H7 (cell line): ENCODE data around the gene TESMIN. TPM values are rescaled to one million over a fixed set of nuclear protein-coding genes. Genes with fewer than 3 reads are reported as not detected.

Experiments
- DNase-seq: peaks from one replicate; pipeline ENCODE4 v3.0.0; 2012
- H3K27me3 ChIP-seq: 2 replicates; pipeline ENCODE4 v1.6.0; 2011; ENCODE audit warnings: mild to moderate bottlenecking, low read length; ENCODE audit not compliant: control insufficient read depth, insufficient read depth
- H3K36me3 ChIP-seq: replicated peaks from 2 replicates; pipeline ENCODE4 v1.5.1; 2011; ENCODE audit warnings: low read length; ENCODE audit not compliant: control insufficient read depth, insufficient read depth
- H3K4me3 ChIP-seq: 2 replicates; pipeline ENCODE4 v1.5.1; 2011; ENCODE audit warnings: low read depth, mild to moderate bottlenecking, control low read depth, low read length, moderate library complexity; ENCODE audit not compliant: insufficient read depth
- total RNA-seq: library from RNA; depleted of rRNA; stranded (reverse); fragments of >200 nt; shearing (Covaris generic); gene quantifications from 2 replicates; pipeline ENCODE4 v1.2.3, GENCODE V29; 2014

TESMIN gene
- total RNA-seq, 1 experiment from 2014 or later = 63.7 TPM

- DNase-seq = no peak
- Histone ChIP-seq H3K27me3 (no peaks in the 10 kb centered on the region), H3K4me3 (no peak overlapping the region), H3K36me3 (peaks cover 15% of the 10 kb centered on the region)
Observed at GRCh38 chr11:68772936-68773335, 21.6 kb upstream of the TESMIN start.

- Histone ChIP-seq H3K36me3 (peaks cover 15% of the 10 kb centered on the region), H3K4me3 (no peak overlapping the region), H3K27me3 (no peaks in the 10 kb centered on the region)
- DNase-seq = no peak
Observed at GRCh38 chr11:68770781-68771180, 19.5 kb upstream of the TESMIN start.

- no peak overlapping the region for H3K4me3 ChIP-seq
- no peak for DNase-seq
Observed at GRCh38 chr11:68767672-68768071, 16.4 kb upstream of the TESMIN start.

GRCh38 chr11:68766786-68767185 is 15.5 kb upstream of the TESMIN start:
- no peak for DNase-seq
- H3K27me3 ChIP-seq = no peaks in the 10 kb centered on the region

More at GRCh38 chr11:68767672-68768071, 16.4 kb upstream of the TESMIN start:
- H3K27me3 ChIP-seq = no peaks in the 10 kb centered on the region
- peaks cover 3% of the 10 kb centered on the region for H3K36me3 ChIP-seq

GRCh38 chr11:68764746-68765145 is 13.4 kb upstream of the TESMIN start:
- H3K27me3 ChIP-seq = no peaks in the 10 kb centered on the region
- H3K36me3 ChIP-seq = peaks cover 1% of the 10 kb centered on the region
- no peak for DNase-seq
- no peak overlapping the region for H3K4me3 ChIP-seq

More at GRCh38 chr11:68766786-68767185, 15.5 kb upstream of the TESMIN start:
- Histone ChIP-seq H3K4me3 (no peak overlapping the region), H3K36me3 (peaks cover 4% of the 10 kb centered on the region)

- Histone ChIP-seq H3K27me3 (no peaks in the 10 kb centered on the region), H3K36me3 (peaks cover 1% of the 10 kb centered on the region), H3K4me3 (no peak overlapping the region)
- DNase-seq = peak; percentile 67
Observed at GRCh38 chr11:68763926-68764657, 12.8 kb upstream of the TESMIN start.

GRCh38 chr11:68763181-68763721 is 11.9 kb upstream of the TESMIN start:
- peaks cover 1% of the 10 kb centered on the region for H3K36me3 ChIP-seq
- H3K27me3 ChIP-seq = no peaks in the 10 kb centered on the region
- H3K4me3 ChIP-seq = no peak overlapping the region
- peak; percentile 65 for DNase-seq

- no peak overlapping the region for H3K4me3 ChIP-seq
Observed at GRCh38 chr11:68762481-68762880, 11.2 kb upstream of the TESMIN start.

GRCh38 chr11:68761801-68762200 is 10.5 kb upstream of the TESMIN start:
- no peak for DNase-seq
- Histone ChIP-seq H3K4me3 (no peak overlapping the region), H3K36me3 (peaks cover 1% of the 10 kb centered on the region), H3K27me3 (no peaks in the 10 kb centered on the region)

More at GRCh38 chr11:68762481-68762880, 11.2 kb upstream of the TESMIN start:
- no peaks in the 10 kb centered on the region for H3K27me3 ChIP-seq
- peaks cover 1% of the 10 kb centered on the region for H3K36me3 ChIP-seq
- no peak for DNase-seq

GRCh38 chr11:68759991-68760390 is 8.7 kb upstream of the TESMIN start:
- H3K36me3 ChIP-seq = peaks cover 1% of the 10 kb centered on the region
- H3K4me3 ChIP-seq = no peak overlapping the region
- no peaks in the 10 kb centered on the region for H3K27me3 ChIP-seq
- DNase-seq = no peak

GRCh38 chr11:68757711-68758110 is 6.4 kb upstream of the TESMIN start:
- Histone ChIP-seq H3K36me3 (peaks cover 3% of the 10 kb centered on the region), H3K27me3 (no peaks in the 10 kb centered on the region), H3K4me3 (no peak overlapping the region)
- DNase-seq = no peak

- DNase-seq = no peak
- Histone ChIP-seq H3K4me3 (no peak overlapping the region), H3K27me3 (no peaks in the 10 kb centered on the region), H3K36me3 (peaks cover 1% of the 10 kb centered on the region)
Observed at GRCh38 chr11:68756171-68756766, 4.9 kb upstream of the TESMIN start.

GRCh38 chr11:68753300-68753699 is 2.0 kb upstream of the TESMIN start:
- no peak for DNase-seq

GRCh38 chr11:68751004-68751325 is 355 bp downstream of the TESMIN start:
- DNase-seq = no peak
- Histone ChIP-seq H3K36me3 (peaks cover 13% of the 10 kb centered on the region), H3K4me3 (peak overlapping the region; percentile 63), H3K27me3 (no peaks in the 10 kb centered on the region)

More at GRCh38 chr11:68753300-68753699, 2.0 kb upstream of the TESMIN start:
- peaks cover 1% of the 10 kb centered on the region for H3K36me3 ChIP-seq
- no peaks in the 10 kb centered on the region for H3K27me3 ChIP-seq
- no peak overlapping the region for H3K4me3 ChIP-seq
